Sciatic nerve (tissue), 2 donors: Measurements from ENCODE around the gene NNAT. TPM values are rescaled to one million over a fixed set of nuclear protein-coding genes. Genes with fewer than 3 reads are reported as not detected.
A peak's percentile ranks its signal among the peaks of the same experiment; 100 is the strongest.

Experiments
- ATAC-seq: fragments of 200-7000 bp; cut with Tn5 transposase; one replicate; pipeline ENCODE4 v1.9.1; 2020; ENCODE audit warnings: mild to moderate bottlenecking, moderate library complexity
- DNase-seq: peaks from one replicate; pipeline ENCODE4 v3.0.0-alpha.2; 2020; ENCODE audit warnings: low spot score
- intact Hi-C: fragments of 100-400 bp; cut with DNase I; formaldehyde crosslinking; loops from one replicate; pipeline ENCODE4 v1.14.2; 2022
- total RNA-seq: library from RNA; stranded (reverse); fragmentation: NEBNext Ultra II Directional; extraction: Animal tissue kit (Norgen Biotek cat#: 25700); gene quantifications from one replicate; pipeline ENCODE4 v1.2.1, GENCODE V29; 2021
- donor health status: DM: no; HTN: no; CAD: no.
- donor health status: DM: no; HTN: no; CAD: no.

Gene NNAT
- total RNA-seq, 1 donor from 2014 or later: 2.1 TPM

DNA sequence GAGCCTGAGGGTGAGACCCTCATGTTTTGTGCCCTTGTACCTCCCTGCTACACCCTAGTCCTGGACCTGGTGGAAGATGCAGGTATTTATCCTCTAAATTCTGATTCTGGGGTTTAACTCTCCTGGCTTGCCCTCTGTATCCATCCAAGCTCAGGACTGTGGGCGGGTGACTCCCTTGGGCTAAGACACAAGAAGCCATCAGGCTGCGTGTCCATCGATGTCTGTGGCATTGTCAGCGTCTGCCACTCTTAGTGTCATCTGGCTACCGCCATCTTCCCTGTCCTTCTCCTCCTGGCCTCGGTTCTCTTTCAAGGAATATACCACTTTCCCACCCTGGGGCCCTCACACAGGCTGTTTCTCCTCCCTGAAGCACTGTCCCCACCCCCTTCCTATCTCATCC lies 35.5 kb downstream of the NNAT start:
- intact Hi-C loops: no loop called here
- peak; percentile 22 for DNase-seq
- ATAC-seq: no peak

DNA sequence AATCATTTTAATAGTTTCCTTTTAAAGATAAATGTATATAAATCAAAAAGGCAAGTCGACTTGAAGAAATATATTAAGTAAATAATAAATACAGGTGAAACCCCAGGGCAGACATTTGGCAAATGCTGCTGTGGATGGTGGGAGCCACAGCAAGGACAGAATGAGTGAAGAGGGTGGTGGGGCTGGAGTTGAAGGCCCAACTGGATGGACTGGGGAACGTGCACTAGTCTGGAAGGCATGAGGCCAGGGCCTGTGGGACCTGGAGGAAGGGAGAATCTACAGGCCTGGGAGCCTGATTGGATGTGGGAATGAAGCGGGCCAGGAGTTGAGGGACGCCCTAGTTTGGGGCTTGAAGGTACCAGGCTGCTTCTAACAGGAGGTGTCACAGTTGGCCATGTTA lies 37.3 kb downstream of the NNAT start:
- intact Hi-C loops: no loop called here
- no peak for ATAC-seq
- DNase-seq: peak; percentile 32

DNA sequence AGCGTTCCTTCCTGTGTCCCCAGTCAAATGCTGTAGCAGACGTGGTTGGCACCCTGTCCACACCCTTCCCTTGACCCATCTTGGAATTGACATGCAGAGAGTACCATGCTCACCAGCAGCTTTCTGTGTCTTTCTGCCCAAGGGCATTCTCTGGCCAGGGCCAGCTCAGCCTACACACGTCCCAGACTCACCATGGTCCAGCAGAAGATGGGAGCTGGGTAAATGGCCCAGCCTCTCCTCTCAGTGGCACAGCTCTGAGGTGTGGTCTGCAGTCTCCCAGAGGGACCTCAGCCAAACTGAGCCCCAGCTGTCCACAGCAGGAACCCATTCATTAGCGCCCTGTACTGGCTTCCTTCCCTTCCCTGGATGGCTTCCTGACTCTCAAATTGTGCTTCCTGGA lies 37.7 kb downstream of the NNAT start:
- intact Hi-C loops: no loop called here
- ATAC-seq: no peak
- DNase-seq: peak; percentile 9

DNA sequence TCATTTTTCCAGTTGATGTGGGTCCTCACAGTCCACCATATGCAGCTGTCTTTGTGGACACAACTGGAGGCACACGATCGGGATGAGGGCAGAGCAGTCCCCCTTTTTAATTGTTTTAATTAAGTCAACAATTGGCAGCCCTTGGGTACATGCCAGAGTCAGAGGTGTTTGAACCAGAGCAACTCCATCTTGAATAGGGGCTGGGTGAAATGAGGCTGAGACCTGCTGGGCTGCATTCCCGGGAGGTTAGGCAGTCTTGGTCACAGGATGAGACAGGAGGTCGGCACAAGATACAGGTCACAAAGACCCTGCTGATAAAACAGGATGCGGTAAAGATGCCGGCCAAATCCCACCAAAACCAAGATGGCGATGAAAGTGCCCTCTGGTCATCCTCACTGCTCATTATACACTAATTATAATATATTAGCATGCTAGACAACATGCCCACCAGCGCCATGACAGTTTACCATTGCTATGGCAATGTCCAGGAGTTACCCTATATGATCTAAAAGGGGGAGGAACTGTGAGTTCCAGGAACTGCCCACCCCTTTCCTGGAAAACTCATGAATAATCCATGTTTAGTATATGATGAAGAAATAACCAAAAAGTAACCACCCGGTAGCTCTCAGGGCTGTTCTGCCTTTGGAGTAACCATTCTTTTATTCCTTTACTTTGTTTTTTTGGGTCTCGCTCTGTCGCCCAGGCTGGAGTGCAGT lies 38.4 kb downstream of the NNAT start:
- intact Hi-C loops: loop anchor here (5.0 kb wide), 1 partner anchor 603 kb away; no protein-coding TSS in a partner anchor
- ATAC-seq: no peak
- DNase-seq: peak; percentile 27

DNA sequence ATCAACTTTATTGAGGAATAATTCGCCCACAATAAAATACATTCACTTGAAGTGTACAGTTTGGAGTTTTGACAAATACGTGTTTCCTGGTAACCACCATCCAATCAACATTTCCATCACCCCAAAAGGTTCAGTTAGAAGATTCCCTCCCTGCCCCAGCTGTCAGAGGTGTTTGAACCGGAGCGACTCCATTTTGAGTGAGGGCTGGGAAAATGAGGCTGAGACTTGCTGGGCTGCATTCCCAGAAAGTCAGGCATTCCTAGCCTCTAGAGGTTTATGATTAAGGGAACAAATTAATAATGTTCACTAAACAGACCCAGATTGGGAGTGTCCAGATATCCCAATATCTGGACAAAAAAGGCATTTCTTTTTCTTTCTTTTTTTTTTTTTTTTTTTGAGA lies 39.6 kb downstream of the NNAT start:
- ATAC-seq (no peak), DNase-seq (peak; percentile 5)
- intact Hi-C loops: loop anchor here (5.0 kb wide), 1 partner anchor 602 kb away; no protein-coding TSS in a partner anchor

DNA sequence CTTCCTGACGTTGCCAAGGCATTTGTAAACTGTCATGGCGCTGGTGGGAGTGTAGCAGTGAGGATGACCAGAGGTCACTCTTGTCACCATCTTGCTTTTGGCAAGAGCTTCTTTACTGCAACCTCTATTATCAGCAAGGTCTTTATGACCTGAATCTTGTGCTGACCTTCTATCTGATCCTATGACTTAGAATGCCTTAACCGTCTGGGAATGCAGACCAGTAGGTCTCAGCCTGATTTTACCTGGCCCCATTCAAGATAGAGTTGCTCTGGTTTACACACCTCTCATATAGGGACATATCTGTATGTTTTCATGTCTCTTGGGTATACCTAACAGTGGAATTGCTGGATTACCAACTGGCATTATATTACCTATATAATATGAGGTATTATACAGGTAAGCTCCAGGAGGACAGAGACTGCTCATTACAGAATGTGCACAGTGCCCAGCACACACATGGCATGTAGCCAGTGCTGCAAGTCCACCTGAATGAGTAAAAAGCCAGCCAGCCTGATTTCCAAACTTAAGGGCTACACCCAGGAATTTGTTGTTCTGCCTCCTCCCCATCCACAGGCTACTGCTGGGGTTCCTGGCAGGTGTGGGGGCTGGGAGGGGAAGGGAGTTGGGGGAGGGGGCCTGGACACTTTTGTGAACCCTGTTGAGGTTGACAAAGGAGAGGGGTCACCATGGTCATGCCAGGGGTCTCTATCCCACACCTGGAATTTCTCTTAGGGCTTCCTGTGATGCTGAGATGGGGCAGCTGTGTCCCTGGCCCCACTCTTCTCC lies 41.8 kb downstream of the NNAT start:
- ATAC-seq: no peak
- intact Hi-C loops: loop anchor here (5.0 kb wide), 1 partner anchor 599 kb away; no protein-coding TSS in a partner anchor
- peak; percentile 17 for DNase-seq

DNA sequence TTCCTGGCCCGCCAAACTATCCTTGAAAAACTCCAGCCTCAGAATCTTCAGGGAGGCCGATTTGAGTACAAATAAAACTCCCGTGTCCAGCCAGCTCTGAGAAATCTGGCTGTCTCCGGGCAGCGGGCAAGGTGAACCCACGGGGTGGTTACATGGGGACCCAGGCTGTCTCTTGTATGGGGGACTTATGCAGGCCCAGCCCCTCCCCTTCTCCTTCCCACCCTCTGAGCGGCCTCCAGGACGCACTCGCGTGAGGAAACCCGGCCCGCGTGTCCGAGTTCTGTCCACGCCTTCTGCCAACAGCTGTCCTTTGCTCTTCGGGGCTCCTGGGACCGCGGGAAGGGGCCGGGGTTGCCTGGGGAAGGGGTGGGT lies 43.0 kb downstream of the NNAT start:
- intact Hi-C loops: loop anchor here (5.0 kb wide), 1 partner anchor 598 kb away; no protein-coding TSS in a partner anchor
- DNase-seq (peak; percentile 38), ATAC-seq (no peak)

DNA sequence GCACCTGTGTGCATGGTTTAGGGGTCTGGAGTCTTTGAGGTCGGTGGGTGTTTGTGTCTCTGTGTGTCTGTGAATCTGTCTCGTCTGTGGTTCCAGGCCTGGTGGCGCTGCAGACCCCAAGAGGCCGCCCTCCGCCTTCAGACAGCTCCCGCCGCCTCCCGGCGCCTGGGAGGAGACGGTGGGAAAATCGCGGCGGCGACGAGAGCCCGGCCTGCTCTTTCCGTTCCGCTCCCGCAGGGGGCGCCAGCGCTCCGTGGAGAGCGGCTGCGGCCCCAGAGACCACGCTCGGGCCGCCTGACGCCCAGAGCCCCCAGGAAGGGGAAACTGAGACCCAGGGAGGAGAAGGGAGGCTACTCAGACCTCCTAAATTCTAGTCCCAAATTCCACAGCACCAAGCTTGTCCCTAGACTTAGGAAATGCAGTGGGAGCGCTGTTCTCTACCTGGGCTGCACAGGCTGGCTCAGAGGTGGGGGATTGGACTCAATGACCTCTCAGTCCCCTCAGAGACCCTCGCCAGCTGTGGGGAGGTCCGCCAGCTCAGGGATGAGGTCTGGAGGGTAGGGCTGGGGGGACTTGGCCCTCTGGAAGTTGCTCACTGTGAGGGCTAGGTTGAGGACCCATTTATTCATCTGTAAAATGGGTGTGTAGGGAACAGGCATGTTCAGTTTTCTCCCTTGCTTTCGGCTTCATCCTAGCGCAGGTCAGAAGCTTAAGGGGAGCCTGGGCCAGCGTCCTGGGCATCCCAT lies 43.5 kb downstream of the NNAT start:
- intact Hi-C loops: loop anchor here (5.0 kb wide), 1 partner anchor 598 kb away; no protein-coding TSS in a partner anchor
- peak; percentile 69 for ATAC-seq
- peak; percentile 69 for DNase-seq

DNA sequence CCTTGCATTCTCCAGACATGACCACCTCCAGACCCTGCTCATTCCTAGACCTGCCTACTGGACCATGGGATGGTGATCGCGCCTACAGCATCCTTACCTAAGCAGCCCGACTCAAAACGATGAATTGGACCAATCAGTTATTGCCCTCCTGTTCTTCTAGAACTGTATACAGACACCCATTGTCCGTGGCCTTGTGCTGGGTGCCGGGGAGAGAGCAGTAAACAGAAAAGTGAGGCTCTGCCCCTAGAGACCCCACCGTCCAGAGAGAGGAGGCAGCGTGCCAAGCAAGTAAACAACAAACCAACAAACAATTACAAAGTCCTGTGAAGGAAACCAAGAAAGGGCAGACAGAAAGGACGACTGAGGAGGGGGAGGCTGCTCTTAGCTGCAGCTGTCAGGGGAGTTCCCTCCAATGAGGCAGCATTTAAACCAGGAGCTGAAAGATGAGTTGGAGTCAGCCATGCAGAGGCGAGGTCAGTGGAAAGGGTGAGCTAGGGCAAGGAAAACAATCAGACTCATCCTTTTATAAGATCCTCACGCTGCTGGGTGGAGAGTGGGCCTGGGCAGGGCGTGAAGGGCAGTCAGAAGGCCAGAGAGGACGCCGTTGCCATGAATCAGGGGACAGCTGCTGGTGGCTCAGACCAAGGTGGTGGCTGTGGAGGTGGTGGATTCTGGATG lies 44.2 kb downstream of the NNAT start:
- intact Hi-C loops: no loop called here
- ATAC-seq (no peak), DNase-seq (peak; percentile 25)

DNA sequence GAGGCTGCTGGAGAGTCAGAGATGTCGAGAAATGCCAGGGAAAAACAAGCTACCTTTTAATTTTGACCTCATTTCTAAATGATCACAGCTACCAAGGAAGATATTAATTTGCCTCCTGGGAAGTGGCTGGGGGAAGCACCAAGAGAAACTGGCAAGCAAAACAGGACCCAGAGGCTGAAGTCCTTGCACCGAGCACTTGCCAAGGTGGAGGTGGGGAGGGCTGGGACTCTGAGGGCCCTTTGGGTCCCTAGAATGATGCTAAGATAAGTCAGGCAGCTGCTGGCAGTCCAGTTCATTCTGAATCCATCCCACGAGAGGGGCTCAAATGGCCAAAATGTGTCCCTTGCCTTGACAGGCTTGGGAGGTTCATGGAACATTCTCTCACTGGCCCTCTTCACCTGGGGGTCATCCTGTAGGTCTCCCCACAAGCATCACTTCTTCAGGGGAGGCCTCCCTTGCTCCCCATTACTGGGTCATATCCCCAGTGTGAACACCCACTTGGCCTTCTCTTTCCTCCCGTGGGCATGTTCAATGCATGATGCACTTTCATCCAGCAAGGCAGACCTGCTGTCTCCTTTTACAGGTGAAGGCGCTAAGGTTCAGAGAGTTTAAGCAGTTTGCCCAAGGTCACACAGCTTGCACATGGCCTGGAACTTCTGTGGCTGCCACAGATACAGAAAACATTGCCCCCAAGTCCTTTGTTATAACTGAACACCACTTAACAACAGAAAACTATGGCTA lies 45.7 kb downstream of the NNAT start:
- intact Hi-C loops: no loop called here
- DNase-seq (peak; percentile 25), ATAC-seq (no peak)

DNA sequence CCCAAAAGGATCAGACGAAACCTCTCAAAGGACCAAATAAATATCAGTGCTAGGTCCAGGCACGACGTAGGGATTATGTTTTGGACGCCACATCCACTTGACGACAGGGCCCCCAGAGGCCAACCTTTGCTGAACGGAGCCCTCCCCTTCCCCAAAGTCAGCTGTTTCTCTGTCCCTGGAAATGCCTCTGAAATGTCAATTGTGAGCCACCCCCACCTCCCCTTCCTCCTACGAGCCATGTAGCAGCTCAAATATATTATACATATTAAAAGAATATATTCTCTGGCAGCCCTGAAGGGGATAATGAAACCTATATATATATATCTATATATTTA lies 46.2 kb downstream of the NNAT start:
- ATAC-seq: no peak
- intact Hi-C loops: no loop called here
- DNase-seq: peak; percentile 35

DNA sequence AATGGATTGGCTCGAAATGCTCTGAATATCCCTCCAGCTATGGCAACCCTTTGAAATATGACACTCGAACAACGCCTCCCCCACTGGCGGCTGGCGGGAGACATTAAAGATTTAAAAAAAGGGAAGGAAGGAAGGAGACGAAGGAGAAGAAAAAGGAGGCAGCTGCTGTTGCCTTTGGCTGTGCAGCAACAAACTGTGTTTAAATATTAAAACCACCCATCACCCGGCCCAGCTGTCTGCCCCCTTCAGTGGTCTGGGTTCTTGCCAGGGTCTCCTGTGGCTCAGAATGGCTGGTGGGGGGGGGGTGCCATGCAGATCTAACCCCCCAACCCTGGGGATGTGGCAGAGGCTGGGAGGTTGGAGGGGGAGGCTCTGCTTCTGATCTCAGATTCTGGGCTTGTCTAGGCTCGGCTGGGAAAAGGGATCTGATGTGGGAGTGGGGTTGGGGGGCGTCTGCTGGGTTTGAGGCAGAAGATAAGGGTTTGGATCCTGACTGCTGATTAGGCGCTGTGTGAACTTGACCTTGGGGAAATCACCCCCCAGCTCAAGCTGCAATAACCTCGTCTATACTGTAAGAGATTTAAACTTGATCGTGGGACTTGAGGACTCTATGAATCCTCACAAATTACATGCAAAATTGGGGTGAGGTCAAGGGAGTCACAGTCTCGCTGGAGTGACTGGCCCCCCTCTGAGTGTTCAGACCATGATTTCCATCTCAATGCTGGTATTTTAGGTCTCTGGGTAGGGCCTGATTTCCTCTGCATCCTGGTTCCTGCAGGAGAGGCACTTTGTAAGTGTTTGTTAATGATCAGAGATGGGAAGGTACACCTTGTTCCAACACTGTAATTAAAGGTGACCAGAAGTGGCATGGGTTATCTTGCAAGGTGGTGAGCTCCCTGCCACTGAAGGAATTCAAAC lies 46.9 kb downstream of the NNAT start:
- intact Hi-C loops: no loop called here
- peak; percentile 45 for DNase-seq
- no peak for ATAC-seq

DNA sequence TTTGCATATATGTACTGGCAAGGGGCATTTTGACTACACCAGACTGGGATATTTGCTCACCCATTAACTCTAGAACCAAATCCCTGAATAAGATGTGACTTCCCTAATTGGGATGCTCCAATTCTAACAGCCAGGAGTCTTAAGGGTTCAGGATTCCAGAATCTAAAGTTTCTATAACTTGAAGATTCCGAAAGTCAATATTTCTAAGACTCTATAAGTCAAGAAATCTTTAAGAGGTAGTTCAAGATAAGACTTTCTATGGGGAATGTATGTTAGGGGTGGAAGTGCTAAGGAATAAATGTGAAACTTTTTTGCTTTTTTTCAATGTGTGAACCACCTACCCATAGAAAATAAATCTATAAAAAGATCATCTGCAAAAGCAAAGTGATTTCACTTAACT lies 49.4 kb downstream of the NNAT start:
- ATAC-seq (no peak), DNase-seq (no peak)
- intact Hi-C loops: no loop called here

DNA sequence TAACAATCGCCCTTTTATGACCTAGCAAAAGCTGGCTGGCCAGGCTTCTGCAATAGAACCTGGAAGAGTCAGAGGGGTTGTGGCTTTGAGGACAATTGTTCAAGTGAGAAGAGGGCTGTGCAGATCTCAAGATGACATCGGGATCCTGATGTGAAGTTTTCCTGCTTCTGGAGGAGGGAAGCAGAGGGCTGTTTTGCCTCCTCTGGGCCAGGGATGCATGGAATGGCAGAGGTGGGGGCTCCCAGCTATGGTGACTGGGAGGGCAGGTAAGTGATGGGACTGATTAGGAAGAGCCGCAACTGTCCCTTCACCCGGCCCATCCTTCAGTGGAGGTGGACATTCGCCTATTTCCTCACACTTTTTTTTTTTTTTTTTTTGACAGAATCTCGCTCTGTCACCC lies 50.0 kb downstream of the NNAT start:
- intact Hi-C loops: no loop called here
- DNase-seq (peak; percentile 10), ATAC-seq (no peak)
